Measurements from ENCODE around the gene TMEM181. TPM values are rescaled to one million over a fixed set of nuclear protein-coding genes. Genes with fewer than 3 reads are reported as not detected.

The TMEM181 gene
- total RNA-seq, 1 donor from 2014 or later = 27.3 TPM

- no peak overlapping the region for H3K9ac ChIP-seq
- H3K27ac ChIP-seq = no peak overlapping the region
Measured at GRCh38 chr6:158666628-158667359, 106.9 kb downstream of the TMEM181 start.

DNA sequence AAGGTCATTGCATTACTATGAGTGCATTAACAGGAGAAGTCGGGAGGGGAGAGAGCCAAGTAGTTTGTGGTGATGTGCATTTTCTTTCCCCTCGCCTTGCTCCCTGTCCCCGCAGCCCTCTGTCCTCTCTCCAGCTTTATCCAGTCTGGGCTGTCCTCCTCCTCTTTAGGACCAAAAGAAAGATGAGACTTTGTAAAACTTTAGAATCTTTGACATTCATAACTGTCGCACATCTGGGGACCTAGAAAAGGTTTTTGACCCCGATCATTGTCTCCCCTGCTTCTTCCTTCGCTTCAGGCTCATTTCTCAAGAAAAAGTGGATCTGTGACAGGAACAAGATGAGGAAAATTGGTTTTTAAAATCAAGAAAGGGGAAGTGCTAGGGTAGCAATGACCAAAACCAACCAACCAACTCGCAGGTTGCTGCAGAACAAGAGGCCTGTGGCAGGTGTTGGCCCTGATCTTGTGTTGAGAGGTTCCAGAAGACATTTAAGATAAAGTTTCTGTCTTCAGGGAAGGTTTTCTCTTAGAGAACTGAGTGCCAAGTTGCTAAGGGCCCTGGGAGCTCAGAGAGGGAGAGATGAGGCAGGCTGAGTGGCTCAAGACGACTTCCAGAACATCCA is 107.6 kb downstream of the TMEM181 start:
- Mint-ChIP-seq H3K36me3 (no peaks in the 10 kb centered on the region), H3K27ac (no peak overlapping the region), H3K27me3 (ENCODE audit: insufficient read depth, low read depth) (peaks cover 4% of the 10 kb centered on the region), H3K4me3 (no peak overlapping the region), H3K9me3 (no peaks in the 10 kb centered on the region), H3K4me1 (peaks cover 12% of the 10 kb centered on the region)
- H2AFZ ChIP-seq (replicated peaks) = no peak overlapping the region
- H3K9ac ChIP-seq = no peak overlapping the region
- H3F3A ChIP-seq (ENCODE audit: low read depth) = peaks cover 3% of the 10 kb centered on the region
- H3K4me1 ChIP-seq = peaks cover 22% of the 10 kb centered on the region
- no peaks in the 10 kb centered on the region for H4K20me1 ChIP-seq (ENCODE audit: low read depth)
- no peak overlapping the region for H3K4me3 ChIP-seq
- H3K27me3 ChIP-seq = no peaks in the 10 kb centered on the region
- H3K9me3 ChIP-seq (ENCODE audit: low read depth) = no peaks in the 10 kb centered on the region
- TF ChIP-seq EZH2phosphoT487 (IDR thresholded peaks at IDR 0.05) = no peak
- no peak for TF ChIP-seq CTCF (IDR thresholded peaks at IDR 0.05)
- TF ChIP-seq EZH2 (IDR thresholded peaks at IDR 0.05) = no peak
- no peaks in the 10 kb centered on the region for H3K79me2 ChIP-seq (ENCODE audit: low read depth)
- DNase-seq (ENCODE audit: low spot score) = no peak
- H3K4me2 ChIP-seq = no peak overlapping the region
- H3K36me3 ChIP-seq = no peaks in the 10 kb centered on the region
- H3K27ac ChIP-seq = no peak overlapping the region

More at GRCh38 chr6:158666628-158667359, 106.9 kb downstream of the TMEM181 start:
- Histone ChIP-seq H3K4me2 (no peak overlapping the region), H3F3A (ENCODE audit: low read depth) (peaks cover 3% of the 10 kb centered on the region), H2AFZ (replicated peaks) (no peak overlapping the region), H4K20me1 (ENCODE audit: low read depth) (no peaks in the 10 kb centered on the region), H3K4me1 (peaks cover 22% of the 10 kb centered on the region), H3K9me3 (ENCODE audit: low read depth) (no peaks in the 10 kb centered on the region), H3K4me3 (no peak overlapping the region), H3K36me3 (no peaks in the 10 kb centered on the region), H3K79me2 (ENCODE audit: low read depth) (no peaks in the 10 kb centered on the region), H3K27me3 (no peaks in the 10 kb centered on the region)
- Mint-ChIP-seq H3K36me3 (no peaks in the 10 kb centered on the region), H3K4me1 (peaks cover 12% of the 10 kb centered on the region), H3K9me3 (no peaks in the 10 kb centered on the region), H3K4me3 (no peak overlapping the region), H3K27me3 (ENCODE audit: insufficient read depth, low read depth) (peaks cover 4% of the 10 kb centered on the region), H3K27ac (no peak overlapping the region)
- TF ChIP-seq EZH2 (IDR thresholded peaks at IDR 0.05) = no peak
- TF ChIP-seq EZH2phosphoT487 (IDR thresholded peaks at IDR 0.05) = no peak
- TF ChIP-seq CTCF (IDR thresholded peaks at IDR 0.05) = no peak
- no peak for DNase-seq (ENCODE audit: low spot score)

GRCh38 chr6:158668707-158669103 is 108.8 kb downstream of the TMEM181 start:
- TF ChIP-seq EZH2 (IDR thresholded peaks at IDR 0.05) (no peak), CTCF (IDR thresholded peaks at IDR 0.05) (no peak), EZH2phosphoT487 (IDR thresholded peaks at IDR 0.05) (no peak)

More at GRCh38 chr6:158668707-158669103, 108.8 kb downstream of the TMEM181 start:
- Mint-ChIP-seq H3K36me3 (no peaks in the 10 kb centered on the region), H3K9me3 (no peaks in the 10 kb centered on the region), H3K4me1 (peaks cover 2% of the 10 kb centered on the region), H3K27me3 (ENCODE audit: insufficient read depth, low read depth) (no peaks in the 10 kb centered on the region), H3K4me3 (no peak overlapping the region), H3K27ac (no peak overlapping the region)
- Histone ChIP-seq H3K36me3 (no peaks in the 10 kb centered on the region), H3K79me2 (ENCODE audit: low read depth) (no peaks in the 10 kb centered on the region), H4K20me1 (ENCODE audit: low read depth) (no peaks in the 10 kb centered on the region), H3K9me3 (ENCODE audit: low read depth) (no peaks in the 10 kb centered on the region), H3K4me3 (no peak overlapping the region), H2AFZ (replicated peaks) (peak overlapping the region; percentile 55), H3K4me2 (no peak overlapping the region), H3K9ac (no peak overlapping the region), H3K27ac (no peak overlapping the region), H3F3A (ENCODE audit: low read depth) (no peaks in the 10 kb centered on the region), H3K4me1 (peaks cover 11% of the 10 kb centered on the region), H3K27me3 (no peaks in the 10 kb centered on the region)
- DNase-seq (ENCODE audit: low spot score) = no peak
